NCI-H226 (cell line): ENCODE measurements around the gene DGCR6.
"Not testable (repeated sequence)": the region's sequence is repeated elsewhere in the genome, so short reads cannot be mapped to it uniquely, and the experiment has no call there.

Experiments
- DNase-seq: peaks from one replicate; pipeline ENCODE4 v3.0.0-alpha.2; 2015

The DGCR6 gene

GRCh38 chr22:18931905-18932652 lies 26.0 kb downstream of the DGCR6 start:
- DNase-seq, result no peak

- DNase-seq, result no peak
Observed at GRCh38 chr22:18933914-18934313, 27.8 kb downstream of the DGCR6 start.

GRCh38 chr22:18934688-18935087 lies 28.6 kb downstream of the DGCR6 start:
- not testable (repeated sequence) for DNase-seq

GRCh38 chr22:18935889-18936529 lies 29.9 kb downstream of the DGCR6 start, which contains the start of gene PRODH:
Gene PRODH (minus strand): TSS chr22:18936293. CDS start chr22:18936287, 6 bp downstream.
- no peak for DNase-seq

GRCh38 chr22:18938691-18939090 lies 32.6 kb downstream of the DGCR6 start:
- DNase-seq, result not testable (repeated sequence)

- not testable (repeated sequence) for DNase-seq
Observed at GRCh38 chr22:18947105-18947504, 41.0 kb downstream of the DGCR6 start.

GRCh38 chr22:18947905-18948304 lies 41.8 kb downstream of the DGCR6 start:
- DNase-seq, result no peak

GRCh38 chr22:18950141-18950540 lies 44.0 kb downstream of the DGCR6 start:
- DNase-seq, result no peak

- no peak for DNase-seq
Observed at GRCh38 chr22:18952022-18952421, 45.9 kb downstream of the DGCR6 start.

GRCh38 chr22:18953128-18953527 lies 47.0 kb downstream of the DGCR6 start:
- not testable (repeated sequence) for DNase-seq

GRCh38 chr22:18954303-18954989 lies 48.3 kb downstream of the DGCR6 start:
- DNase-seq, result not testable (repeated sequence)

GRCh38 chr22:18954990-18955571 lies 49.0 kb downstream of the DGCR6 start:
- DNase-seq, result no peak

- DNase-seq, result no peak
Observed at GRCh38 chr22:18955696-18956095, 49.6 kb downstream of the DGCR6 start.

- not testable (repeated sequence) for DNase-seq
Observed at GRCh38 chr22:18956121-18956895, 50.2 kb downstream of the DGCR6 start.

GRCh38 chr22:18956956-18957355 lies 50.8 kb downstream of the DGCR6 start:
- not testable (repeated sequence) for DNase-seq

- DNase-seq, result not testable (repeated sequence)
Observed at GRCh38 chr22:18957621-18958320, 51.7 kb downstream of the DGCR6 start.

GRCh38 chr22:18958321-18958705 lies 52.2 kb downstream of the DGCR6 start:
- not testable (repeated sequence) for DNase-seq

GRCh38 chr22:18958738-18959137 lies 52.6 kb downstream of the DGCR6 start:
- DNase-seq, result peak; percentile 37

- not testable (repeated sequence) for DNase-seq
Observed at GRCh38 chr22:18959266-18959665, 53.1 kb downstream of the DGCR6 start.

GRCh38 chr22:18959741-18960140 lies 53.6 kb downstream of the DGCR6 start:
- not testable (repeated sequence) for DNase-seq

GRCh38 chr22:18960166-18960820 lies 54.2 kb downstream of the DGCR6 start:
- DNase-seq, result not testable (repeated sequence)
